Measurements from ENCODE around the gene PCDHA8. TPM values are rescaled to one million over a fixed set of nuclear protein-coding genes. Genes with fewer than 3 reads are reported as not detected.

The PCDHA8 gene
- total and polyA plus RNA-seq, 9 of the 15 experiments (the other 6 are each of a cell fraction or from before 2014, with no cell fraction given) = not detected

- no TSS peak for BruUV-seq (replicated peaks)
These were observed 17.5 kb upstream of the PCDHA8 start for GRCh38 chr5:140823475-140823874.

GRCh38 chr5:140827704-140828361, 13.2 kb upstream of the PCDHA8 start, which contains the start of gene PCDHA6:
Gene PCDHA6, plus strand, starts transcription at chr5:140827960. Its CDS starts 132 bp downstream, at chr5:140828092.
- Histone ChIP-seq H3K27me3 (ENCODE audit: control insufficient read depth in 2 of 2, insufficient read depth in 2 of 2, low read length in 2 of 2) (no peaks in the 10 kb centered on the region), H2AFZ (ENCODE audit: low read depth, low read length) (no peak within 1 kb of the TSS), H3K9ac (ENCODE audit: insufficient read depth in 1 of 2, low read depth in 2 of 2, low read length in 2 of 2) (no peak within 1 kb of the TSS), H3K36me3 (ENCODE audit: control insufficient read depth, insufficient read depth, low read length) (no peaks in the 10 kb centered on the region), H3K4me3 (no peak within 1 kb of the TSS), H3K9me3 (replicated peaks; ENCODE audit: control insufficient read depth, insufficient read depth, low read depth, low read length) (no peaks in the 10 kb centered on the region), H3K4me1 (replicated peaks in 1 of 2; ENCODE audit: control insufficient read depth in 2 of 2, insufficient read depth in 2 of 2, low read length in 2 of 2) (peaks cover 0 to 20% of the 10 kb centered on the region in 2 experiments; a peak in 2 of 5 replicates), H3K79me2 (ENCODE audit: control insufficient read depth, insufficient read depth, low read length) (no peaks in the 10 kb centered on the region), H4K20me1 (replicated peaks; ENCODE audit: control insufficient read depth, insufficient read depth, low read length) (no peaks in the 10 kb centered on the region), H3K9me1 (ENCODE audit: control insufficient read depth, insufficient read depth, low read length) (no peaks in the 10 kb centered on the region), H3K4me2 (ENCODE audit: insufficient read depth, low read length) (no peak within 1 kb of the TSS), H3K27ac (ENCODE audit: extremely low read depth, low read depth, low read length) (no peak within 1 kb of the TSS)
- ATAC-seq (no peak), DNase-seq (ENCODE audit: extremely low read depth in 1 of 4, low spot score in 3 of 4) (peak in 1 of 4 experiments; percentile 11), FAIRE-seq (no peak)
- in situ Hi-C loops (cut with MboI) = no loop called here
- 8% methylated on average over 25 of the region's 27 CpGs for WGBS (ENCODE audit: insufficient coverage, low coverage, missing lambda C conversion rate)
- CTCF ChIA-PET (ENCODE audit: low intra/inter-chr PET ratio) = no interaction called here
- BruUV-seq (replicated peaks) = no TSS peak
- POLR2A ChIA-PET = no interaction called here
- intact Hi-C loops (cut with micrococcal nuclease) = loop anchor here (5.0 kb wide), 1 partner anchor 214 kb away; no protein-coding TSS in a partner anchor
- no peak for TF ChIP-seq ARID4B (CRISPR knock-in tag; IDR thresholded peaks at IDR 0.05)
- no peak for TF ChIP-seq ZNF436 (CRISPR knock-in tag; IDR thresholded peaks at IDR 0.05)
- no peak for TF ChIP-seq ZNF77 (CRISPR knock-in tag; IDR thresholded peaks at IDR 0.05)
- TF ChIP-seq MAFK (IDR thresholded peaks at IDR 0.05; ENCODE audit: low read length) = no peak
- TF ChIP-seq CTCF (IDR thresholded peaks at IDR 0.05 in 2 of 3, conservative IDR thresholded peaks at IDR 0.05 in 1 of 3; ENCODE audit: insufficient read depth in 2 of 3, low read depth in 1 of 3, low read length in 3 of 3) = peak; percentile 13 to 28 (median 19); a peak in 2 of 6 replicates

More at GRCh38 chr5:140823475-140823874, 17.5 kb upstream of the PCDHA8 start:
- ChIA-PET CTCF (ENCODE audit: low intra/inter-chr PET ratio) (no interaction called here), POLR2A (no interaction called here)
- DNase-seq (ENCODE audit: extremely low read depth in 1 of 4, low spot score in 3 of 4) (no peak), ATAC-seq (no peak), FAIRE-seq (no peak)
- Histone ChIP-seq H4K20me1 (replicated peaks; ENCODE audit: control insufficient read depth, insufficient read depth, low read length) (no peaks in the 10 kb centered on the region), H3K4me2 (ENCODE audit: insufficient read depth, low read length) (no peak overlapping the region), H3K79me2 (ENCODE audit: control insufficient read depth, insufficient read depth, low read length) (no peaks in the 10 kb centered on the region), H3K4me3 (no peak overlapping the region), H2AFZ (ENCODE audit: low read depth, low read length) (no peak overlapping the region), H3K27me3 (ENCODE audit: control insufficient read depth in 2 of 2, insufficient read depth in 2 of 2, low read length in 2 of 2) (no peaks in the 10 kb centered on the region), H3K9me3 (replicated peaks; ENCODE audit: control insufficient read depth, insufficient read depth, low read depth, low read length) (no peaks in the 10 kb centered on the region; the same call in 1 of the 2 replicates), H3K27ac (ENCODE audit: extremely low read depth, low read depth, low read length) (no peak overlapping the region), H3K9me1 (ENCODE audit: control insufficient read depth, insufficient read depth, low read length) (no peaks in the 10 kb centered on the region), H3K9ac (ENCODE audit: insufficient read depth in 1 of 2, low read depth in 2 of 2, low read length in 2 of 2) (no peak overlapping the region), H3K4me1 (replicated peaks in 1 of 2; ENCODE audit: control insufficient read depth in 2 of 2, insufficient read depth in 2 of 2, low read length in 2 of 2) (peaks cover 0 to 17% of the 10 kb centered on the region in 2 experiments; a peak in 2 of 5 replicates), H3K36me3 (ENCODE audit: control insufficient read depth, insufficient read depth, low read length) (no peaks in the 10 kb centered on the region)
- TF ChIP-seq ZNF696 (CRISPR knock-in tag; conservative IDR thresholded peaks at IDR 0.05) (no peak), BRCA1 (IDR thresholded peaks at IDR 0.05) (no peak), BRCA1 (CRISPR knock-in tag; IDR thresholded peaks at IDR 0.05) (no peak), KLF13 (tag; IDR thresholded peaks at IDR 0.05; ENCODE audit: borderline replicate concordance, low read depth) (no peak), ZNF766 (CRISPR knock-in tag; conservative IDR thresholded peaks at IDR 0.05) (no peak)
- TF ChIP-seq, protein P1, sequence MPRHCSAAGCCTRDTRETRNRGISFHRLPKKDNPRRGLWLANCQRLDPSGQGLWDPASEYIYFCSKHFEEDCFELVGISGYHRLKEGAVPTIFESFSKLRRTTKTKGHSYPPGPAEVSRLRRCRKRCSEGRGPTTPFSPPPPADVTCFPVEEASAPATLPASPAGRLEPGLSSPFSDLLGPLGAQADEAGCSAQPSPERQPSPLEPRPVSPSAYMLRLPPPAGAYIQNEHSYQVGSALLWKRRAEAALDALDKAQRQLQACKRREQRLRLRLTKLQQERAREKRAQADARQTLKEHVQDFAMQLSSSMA (CRISPR knock-in tag; IDR thresholded peaks at IDR 0.05) = no peak
- in situ Hi-C loops (cut with MboI) (no loop called here), intact Hi-C loops (cut with micrococcal nuclease) (no loop called here)
- WGBS (ENCODE audit: insufficient coverage, low coverage, missing lambda C conversion rate) = 20% methylated on average over 38 of the region's 38 CpGs
